ENCODE results near the gene ORM2.

- TF ChIP-seq TAF1 (IDR thresholded peaks at IDR 0.05; ENCODE audit: borderline replicate concordance, insufficient read depth, low read length) = no peak
- TF ChIP-seq POLR2AphosphoS5 (IDR thresholded peaks at IDR 0.05; ENCODE audit: low read depth, low read length) = no peak
Observed at GRCh38 chr9:114367366-114367765, 37.7 kb downstream of the ORM2 start.

Data from PFSK-1 (cell line).